ENCODE results near the gene GRIK1. TPM values are rescaled to one million over a fixed set of nuclear protein-coding genes. Genes with fewer than 3 reads are reported as not detected.

GRIK1 gene
- polyA plus RNA-seq, 3 donors: not detected

DNA sequence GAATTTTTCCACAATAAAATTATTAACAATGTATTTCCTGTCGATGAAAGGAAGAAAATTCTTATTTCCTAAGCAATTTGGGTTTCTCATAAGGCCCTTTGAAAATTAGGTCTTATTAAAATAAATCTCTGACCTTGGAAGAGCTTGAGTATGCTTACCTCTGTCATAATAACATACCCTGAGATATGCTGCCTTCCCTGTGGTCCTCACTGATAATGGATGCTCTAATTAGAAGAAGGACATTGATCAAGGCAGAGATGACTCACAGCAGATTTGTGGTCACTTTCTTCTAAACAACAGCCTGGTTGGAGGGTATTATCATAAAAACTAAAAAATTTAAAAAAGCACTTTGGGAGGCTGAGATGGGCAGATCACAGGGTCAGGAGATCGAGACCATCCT is 217.8 kb downstream of the GRIK1 start:
- TF ChIP-seq, protein P1, sequence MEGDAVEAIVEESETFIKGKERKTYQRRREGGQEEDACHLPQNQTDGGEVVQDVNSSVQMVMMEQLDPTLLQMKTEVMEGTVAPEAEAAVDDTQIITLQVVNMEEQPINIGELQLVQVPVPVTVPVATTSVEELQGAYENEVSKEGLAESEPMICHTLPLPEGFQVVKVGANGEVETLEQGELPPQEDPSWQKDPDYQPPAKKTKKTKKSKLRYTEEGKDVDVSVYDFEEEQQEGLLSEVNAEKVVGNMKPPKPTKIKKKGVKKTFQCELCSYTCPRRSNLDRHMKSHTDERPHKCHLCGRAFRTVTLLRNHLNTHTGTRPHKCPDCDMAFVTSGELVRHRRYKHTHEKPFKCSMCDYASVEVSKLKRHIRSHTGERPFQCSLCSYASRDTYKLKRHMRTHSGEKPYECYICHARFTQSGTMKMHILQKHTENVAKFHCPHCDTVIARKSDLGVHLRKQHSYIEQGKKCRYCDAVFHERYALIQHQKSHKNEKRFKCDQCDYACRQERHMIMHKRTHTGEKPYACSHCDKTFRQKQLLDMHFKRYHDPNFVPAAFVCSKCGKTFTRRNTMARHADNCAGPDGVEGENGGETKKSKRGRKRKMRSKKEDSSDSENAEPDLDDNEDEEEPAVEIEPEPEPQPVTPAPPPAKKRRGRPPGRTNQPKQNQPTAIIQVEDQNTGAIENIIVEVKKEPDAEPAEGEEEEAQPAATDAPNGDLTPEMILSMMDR (IDR thresholded peaks at IDR 0.05): no peak
- Mint-ChIP-seq H3K36me3 (no peaks in the 10 kb centered on the region), H3K4me1 (no peaks in the 10 kb centered on the region), H3K4me3 (no peak overlapping the region), H3K9me3 (peaks cover 5 to 14% (median 11%) of the 10 kb centered on the region in 7 donors), H3K27ac (peak overlapping the region in 1 of 7 donors; percentile 37), H3K27me3 (ENCODE audit: low read depth in 3 of 3) (peaks cover 2 to 3% (median 2%) of the 10 kb centered on the region in 3 donors)
- no peak for DNase-seq
- H3K4me1 ChIP-seq (ENCODE audit: control insufficient read depth in 1 of 2, insufficient read depth in 2 of 2, low read length in 2 of 2): no peaks in the 10 kb centered on the region
- no CpG with 5 or more reads among the region's 2 CpGs for WGBS (ENCODE audit: insufficient coverage)
- H3K9me3 ChIP-seq (replicated peaks in 1 of 2; ENCODE audit: control insufficient read depth in 1 of 2, insufficient read depth in 1 of 2, low read length in 2 of 2): peaks cover 8 to 9% of the 10 kb centered on the region in 2 donors
- no peak overlapping the region for H2AFZ ChIP-seq (ENCODE audit: insufficient read depth, low read depth, low read length, poor library complexity, severe bottlenecking)
- no peak overlapping the region for H3K4me3 ChIP-seq (replicated peaks in 1 of 3; ENCODE audit: low read depth in 2 of 3, low read length in 3 of 3)
- no peak overlapping the region for H3K27ac ChIP-seq (ENCODE audit: low read depth in 1 of 2, low read length in 2 of 2)
- H4K20me1 ChIP-seq (ENCODE audit: insufficient read depth, low read length): no peaks in the 10 kb centered on the region
- H3K79me2 ChIP-seq (ENCODE audit: insufficient read depth, low read length): no peaks in the 10 kb centered on the region
- H3K27me3 ChIP-seq (ENCODE audit: control insufficient read depth in 2 of 2, insufficient read depth in 2 of 2, low read length in 2 of 2): no peaks in the 10 kb centered on the region
- no peak overlapping the region for H3K9ac ChIP-seq (ENCODE audit: insufficient read depth, low read length, poor library complexity, severe bottlenecking)
- no peak overlapping the region for H3K4me2 ChIP-seq (replicated peaks; ENCODE audit: extremely low read depth, low read length, poor library complexity, severe bottlenecking)
- intact Hi-C loops (cut with micrococcal nuclease): no loop called here
- no peaks in the 10 kb centered on the region for H3K36me3 ChIP-seq (replicated peaks in 1 of 2; ENCODE audit: control insufficient read depth in 1 of 2, insufficient read depth in 2 of 2, low read length in 2 of 2)

DNA sequence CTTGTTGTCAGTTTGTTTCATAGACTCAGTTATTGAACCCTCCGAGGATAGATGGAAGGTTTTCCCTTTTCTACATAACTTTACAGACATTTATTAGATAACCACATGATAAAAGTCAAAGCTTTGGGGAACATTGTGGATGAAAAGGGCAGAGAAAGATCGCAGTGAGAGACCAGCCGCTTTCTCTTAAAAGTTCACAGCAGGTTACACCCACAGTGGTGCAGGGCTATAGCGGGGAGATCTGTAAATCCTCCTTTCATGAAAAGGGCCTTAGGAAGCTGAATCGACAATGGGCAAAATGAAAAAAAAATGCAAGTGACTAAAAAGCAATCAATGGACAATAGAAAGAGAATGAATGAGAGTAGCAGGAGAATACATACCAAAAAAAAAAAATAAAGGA is 218.6 kb downstream of the GRIK1 start:
- H3K36me3 Mint-ChIP-seq: no peaks in the 10 kb centered on the region
- peaks cover 12 to 20% (median 17%) of the 10 kb centered on the region in 7 donors for H3K9me3 Mint-ChIP-seq
- H3K9ac ChIP-seq (ENCODE audit: insufficient read depth, low read length, poor library complexity, severe bottlenecking): no peak overlapping the region
- intact Hi-C loops (cut with micrococcal nuclease): no loop called here
- H3K9me3 ChIP-seq (replicated peaks in 1 of 2; ENCODE audit: control insufficient read depth in 1 of 2, insufficient read depth in 1 of 2, low read length in 2 of 2): peaks cover 15 to 16% of the 10 kb centered on the region in 2 donors
- TF ChIP-seq, protein P1 (IDR thresholded peaks at IDR 0.05): no peak
- H2AFZ ChIP-seq (ENCODE audit: insufficient read depth, low read depth, low read length, poor library complexity, severe bottlenecking): no peak overlapping the region
- H3K36me3 ChIP-seq (replicated peaks in 1 of 2; ENCODE audit: control insufficient read depth in 1 of 2, insufficient read depth in 2 of 2, low read length in 2 of 2): no peaks in the 10 kb centered on the region
- H3K79me2 ChIP-seq (ENCODE audit: insufficient read depth, low read length): no peaks in the 10 kb centered on the region
- no peaks in the 10 kb centered on the region for H3K4me1 Mint-ChIP-seq
- H3K4me1 ChIP-seq (ENCODE audit: control insufficient read depth in 1 of 2, insufficient read depth in 2 of 2, low read length in 2 of 2): no peaks in the 10 kb centered on the region
- H3K4me2 ChIP-seq (replicated peaks; ENCODE audit: extremely low read depth, low read length, poor library complexity, severe bottlenecking): no peak overlapping the region
- H3K27me3 Mint-ChIP-seq (ENCODE audit: low read depth in 3 of 3): peaks cover 2 to 3% (median 2%) of the 10 kb centered on the region in 3 donors
- H3K4me3 Mint-ChIP-seq: no peak overlapping the region
- 100% methylated on average over 2 of the region's 5 CpGs for WGBS (ENCODE audit: insufficient coverage)
- no peak overlapping the region for H3K27ac Mint-ChIP-seq
- no peak overlapping the region for H3K4me3 ChIP-seq (replicated peaks in 1 of 3; ENCODE audit: low read depth in 2 of 3, low read length in 3 of 3)
- no peaks in the 10 kb centered on the region for H4K20me1 ChIP-seq (ENCODE audit: insufficient read depth, low read length)
- no peak overlapping the region for H3K27ac ChIP-seq (ENCODE audit: low read depth in 1 of 2, low read length in 2 of 2)
- no peaks in the 10 kb centered on the region for H3K27me3 ChIP-seq (ENCODE audit: control insufficient read depth in 2 of 2, insufficient read depth in 2 of 2, low read length in 2 of 2)
- no peak for DNase-seq
